Endothelial cell of umbilical vein (primary cell): ENCODE measurements around the gene CDK4. TPM values are rescaled to one million over a fixed set of nuclear protein-coding genes. Genes with fewer than 3 reads are reported as not detected.

Experiments used
- BruUV-seq: library from RNA; stranded (reverse); fragments of 400-500 nt; replicated peaks from 2 replicates; lab custom pipeline; 2021; lab: Mats Ljungman, UMichigan
- CTCF ChIA-PET: fragments of 300-600, 350-600 bp; sonication (Branson Sonifier 250); formaldehyde crosslinking; loops from one replicate; lab custom pipeline; 2021; ENCODE audit warnings: antibody characterized with exemption, inconsistent platforms; lab: Charles Lee
- POLR2A ChIA-PET: fragments of 300-600, 350-600 bp; sonication (Branson Sonifier 250); formaldehyde crosslinking; loops from one replicate; lab custom pipeline; 2021; ENCODE audit warnings: antibody characterized with exemption, inconsistent platforms; lab: Charles Lee
- DNase-seq: peaks from one replicate; pipeline ENCODE4 v3.0.0-alpha.2; 2011; ENCODE audit warnings: low read depth, low spot score
- FAIRE-seq: peaks from 2 replicates; lab custom pipeline; 2011; peaks lifted over from hg19 to GRCh38; lab: Jason Lieb, UNC
- H2AFZ ChIP-seq: 2 replicates; pipeline ENCODE4 v1.6.0; 2012; ENCODE audit warnings: low read depth, low read length, control low read depth, inconsistent platforms
- H3K27ac ChIP-seq: 2 replicates; pipeline ENCODE4 v1.5.1; 2011; ENCODE audit warnings: low read depth, mild to moderate bottlenecking, control low read depth, low read length, moderate library complexity; ENCODE audit not compliant: insufficient read depth
- H3K27me3 ChIP-seq, 2 experiments: 2 replicates each; pipeline versions ENCODE4 v1.6.0 to v1.6.1; 2011; ENCODE audit warnings: low read length in 2 of 2, mixed read lengths in 1 of 2; ENCODE audit not compliant: control insufficient read depth in 2 of 2, insufficient read depth in 2 of 2
- H3K36me3 ChIP-seq, 2 experiments: 2 replicates in 1 of 2; 3 replicates in 1 of 2; pipeline ENCODE4 v1.5.1; 2011; ENCODE audit warnings: low read length in 2 of 2, mild to moderate bottlenecking in 1 of 2, moderate library complexity in 1 of 2; ENCODE audit not compliant: control insufficient read depth in 2 of 2, insufficient read depth in 2 of 2; ENCODE audit errors: extremely low read depth in 1 of 2
- H3K4me1 ChIP-seq: 3 replicates; pipeline ENCODE4 v1.5.1; 2011; ENCODE audit warnings: mild to moderate bottlenecking, low read length; ENCODE audit not compliant: control insufficient read depth, insufficient read depth; ENCODE audit errors: extremely low read depth
- H3K4me2 ChIP-seq: 2 replicates; pipeline ENCODE4 v1.6.1; 2011; ENCODE audit warnings: low read length, control low read depth, mixed read lengths; ENCODE audit not compliant: insufficient read depth
- H3K4me3 ChIP-seq, 3 experiments: fragments of 200-600 bp in 1 of 3; sonication (generic), shearing (Covaris generic) in 1 of 3; replicated peaks in 1 of 3; 2 replicates each; pipeline ENCODE4 v1.5.1; 2011 to 2016; ENCODE audit warnings: control low read depth in 3 of 3, low read length in 3 of 3, mild to moderate bottlenecking in 2 of 3, inconsistent platforms in 1 of 3, low read depth in 1 of 3, moderate library complexity in 1 of 3; ENCODE audit not compliant: insufficient read depth in 1 of 3
- H3K79me2 ChIP-seq: 2 replicates; pipeline ENCODE4 v1.6.0; 2012; ENCODE audit warnings: low read length, inconsistent platforms; ENCODE audit not compliant: control insufficient read depth, insufficient read depth
- H3K9ac ChIP-seq: replicated peaks from 2 replicates; pipeline ENCODE3; 2011; ENCODE audit warnings: low read length, control low read depth; ENCODE audit not compliant: insufficient read depth; ENCODE audit errors: extremely low read depth
- H3K9me1 ChIP-seq: replicated peaks from 3 replicates; pipeline ENCODE4 v1.6.0; 2011; ENCODE audit warnings: mild to moderate bottlenecking, low read length; ENCODE audit not compliant: control insufficient read depth, insufficient read depth; ENCODE audit errors: extremely low read depth
- H3K9me3 ChIP-seq: replicated peaks from 2 replicates; pipeline ENCODE4 v1.5.1; 2012; ENCODE audit warnings: low read length, inconsistent platforms; ENCODE audit not compliant: control insufficient read depth, insufficient read depth
- H4K20me1 ChIP-seq: replicated peaks from 2 replicates; pipeline ENCODE3; 2011; ENCODE audit warnings: mild to moderate bottlenecking, low read length; ENCODE audit not compliant: control insufficient read depth, insufficient read depth; ENCODE audit errors: extremely low read depth
- FOS ChIP-seq: IDR thresholded peaks from 2 replicates; pipeline ENCODE4 v1.6.1; 2011; ENCODE audit warnings: mild to moderate bottlenecking, low read length, moderate library complexity, borderline replicate concordance; ENCODE audit not compliant: insufficient read depth
- GATA2 ChIP-seq: IDR thresholded peaks from 2 replicates; pipeline ENCODE4 v1.7.0; 2011; ENCODE audit warnings: low read depth, mild to moderate bottlenecking, moderate library complexity, mixed read lengths, low read length; ENCODE audit not compliant: insufficient read length, insufficient read depth
- JUN ChIP-seq: IDR thresholded peaks from 2 replicates; pipeline ENCODE4 v1.6.1; 2011; ENCODE audit warnings: borderline replicate concordance, low read depth; ENCODE audit not compliant: insufficient read length, insufficient read depth
- POLR2A ChIP-seq: IDR thresholded peaks from 2 replicates; pipeline ENCODE4 v1.6.1; 2012; ENCODE audit warnings: low read depth, mild to moderate bottlenecking, control low read depth, low read length
- POLR2AphosphoS5 ChIP-seq: IDR thresholded peaks from 2 replicates; pipeline ENCODE4 v1.6.1; 2012; ENCODE audit warnings: low read depth, mild to moderate bottlenecking, control low read depth, low read length, moderate library complexity; ENCODE audit not compliant: insufficient read depth
- dilution Hi-C: fragments of 300-500 bp; cut with MboI; formaldehyde crosslinking; loops from one replicate; pipeline ENCODE4 v1.15.0; 2019; ENCODE audit warnings: low sequenced_read_pairs; ENCODE audit not compliant: extremely low pct_ligation_motif_present
- intact Hi-C: fragments of 100-400 bp; cut with micrococcal nuclease; formaldehyde crosslinking; loops from one replicate; pipeline ENCODE4 v1.10.0; 2022
- polyA plus RNA-seq, 4 experiments: library from polyadenylated mRNA; depleted of rRNA in 3 of 4; stranded (reverse) in 3 of 4; unstranded in 1 of 4; fragments of >200 nt; gene quantifications; 2 replicates each; pipeline versions ENCODE4 v1.2.1 to v1.2.3, GENCODE V29; 2011 to 2012; ENCODE audit warnings: missing spikeins in 1 of 4
- total RNA-seq: library from RNA; stranded (reverse); gene quantifications from 2 replicates; pipeline ENCODE4 v1.2.3, GENCODE V29; 2021
- TF ChIP-seq, protein P1 (sequence below): IDR thresholded peaks from 2 replicates; pipeline ENCODE4 v1.6.1; 2011; ENCODE audit not compliant: insufficient read depth, insufficient read length
- TF ChIP-seq, protein P2 (sequence below), 2 donors: IDR thresholded peaks; 1 replicate in 1 of 2; 2 replicates in 1 of 2; pipeline ENCODE4 v1.5.1; 2011; ENCODE audit warnings: low read length in 2 of 2, mild to moderate bottlenecking in 2 of 2, moderate library complexity in 2 of 2, control low read depth in 1 of 2, inconsistent platforms in 1 of 2, low read depth in 1 of 2; ENCODE audit not compliant: insufficient read depth in 1 of 2; ENCODE audit errors: extremely low read depth in 1 of 2

Gene CDK4
- total and polyA plus RNA-seq, 2 donors (not counting 3 experiments of a cell fraction or from before 2014, with no cell fraction given), result 171 to 332 TPM

DNA sequence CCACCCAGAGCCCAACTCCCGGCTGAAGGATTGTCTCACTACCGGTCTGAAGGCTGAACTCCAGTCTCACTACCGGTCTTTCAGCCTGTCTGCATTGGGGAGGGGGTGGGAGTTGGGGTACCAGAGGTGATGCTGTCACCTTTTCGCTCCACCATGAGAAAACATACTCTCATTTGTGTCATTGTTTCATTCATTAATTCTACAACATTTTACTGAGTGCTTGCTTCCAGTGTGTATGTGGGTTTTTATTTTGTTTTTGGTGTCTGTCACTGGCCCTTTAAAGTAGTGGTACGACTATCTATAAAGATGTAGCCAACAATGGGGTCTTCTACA lies 524 bp upstream of the CDK4 start:
- H4K20me1 ChIP-seq, result no peaks in the 10 kb centered on the region
- peak overlapping the region; percentile 53 for H3K4me2 ChIP-seq
- H3K9ac ChIP-seq, result no peak overlapping the region
- peaks cover 17% of the 10 kb centered on the region for H3K4me1 ChIP-seq
- H3K9me1 ChIP-seq, result no peaks in the 10 kb centered on the region
- no TSS peak for BruUV-seq
- H3K9me3 ChIP-seq, result no peaks in the 10 kb centered on the region
- H3K27ac ChIP-seq, result no peak overlapping the region
- ChIA-PET POLR2A (no interaction called here), CTCF (interaction anchor here (0.8 to 1.2 kb wide), 2 partner anchors 12 to 26 kb away, joined by 3 to 5 read pairs; no protein-coding TSS in a partner anchor)
- peaks cover 22 to 28% of the 10 kb centered on the region in 2 experiments for H3K27me3 ChIP-seq
- peaks cover 19% of the 10 kb centered on the region for H3K79me2 ChIP-seq
- FAIRE-seq (no peak), DNase-seq (no peak)
- dilution Hi-C loops (no loop called here), intact Hi-C loops (loop anchor here (1.0 kb wide), 2 partner anchors 20 to 26 kb away; partner anchors contain the start of genes EEF1AKMT3 and METTL1)
- TF ChIP-seq POLR2AphosphoS5 (no peak), POLR2A (peak; percentile 12)
- TF ChIP-seq, protein P1, sequence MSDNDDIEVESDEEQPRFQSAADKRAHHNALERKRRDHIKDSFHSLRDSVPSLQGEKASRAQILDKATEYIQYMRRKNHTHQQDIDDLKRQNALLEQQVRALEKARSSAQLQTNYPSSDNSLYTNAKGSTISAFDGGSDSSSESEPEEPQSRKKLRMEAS, result no peak
- peak overlapping the region; percentile 19 for H2AFZ ChIP-seq
- H3K4me3 ChIP-seq, result peak overlapping the region in 2 of 3 experiments; percentile 3 to 25
- peaks cover 4 to 19% of the 10 kb centered on the region in 2 experiments for H3K36me3 ChIP-seq

DNA sequence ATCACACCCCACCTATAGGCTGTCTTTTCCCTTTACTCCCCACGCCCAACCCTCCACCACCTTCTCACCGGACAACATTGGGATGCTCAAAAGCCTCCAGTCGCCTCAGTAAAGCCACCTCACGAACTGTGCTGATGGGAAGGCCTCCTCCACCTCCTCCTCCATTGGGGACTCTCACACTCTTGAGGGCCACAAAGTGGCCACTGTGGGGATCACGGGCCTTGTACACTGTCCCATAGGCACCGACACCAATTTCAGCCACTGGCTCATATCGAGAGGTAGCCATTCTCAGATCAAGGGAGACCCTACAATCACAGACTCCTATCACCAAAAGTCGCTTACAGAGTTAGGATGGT lies 700 bp downstream of the CDK4 start:
- peaks cover 4 to 22% of the 10 kb centered on the region in 2 experiments for H3K36me3 ChIP-seq
- H3K79me2 ChIP-seq, result peaks cover 19% of the 10 kb centered on the region
- CTCF ChIA-PET, result interaction anchor here (1.2 kb wide), 1 partner anchor 25 kb away, joined by 5 read pairs; no protein-coding TSS in a partner anchor
- DNase-seq (no peak), FAIRE-seq (peak; percentile 26)
- H3K9me3 ChIP-seq, result no peaks in the 10 kb centered on the region
- peak overlapping the region; percentile 19 to 78 (median 61) for H3K4me3 ChIP-seq
- POLR2A ChIA-PET, result no interaction called here
- no peaks in the 10 kb centered on the region for H4K20me1 ChIP-seq
- H3K4me1 ChIP-seq, result peaks cover 17% of the 10 kb centered on the region
- peaks cover 17 to 23% of the 10 kb centered on the region in 2 experiments for H3K27me3 ChIP-seq
- peak overlapping the region; percentile 68 for H3K27ac ChIP-seq
- dilution Hi-C loops (no loop called here), intact Hi-C loops (no loop called here)
- peak overlapping the region; percentile 86 for H3K4me2 ChIP-seq
- no peaks in the 10 kb centered on the region for H3K9me1 ChIP-seq
- H3K9ac ChIP-seq, result peak overlapping the region; percentile 88
- peak overlapping the region; percentile 29 for H2AFZ ChIP-seq
- no TSS peak for BruUV-seq
- TF ChIP-seq GATA2, result no peak
- TF ChIP-seq POLR2AphosphoS5, result no peak
- TF ChIP-seq JUN, result no peak
- no peak for TF ChIP-seq FOS
- TF ChIP-seq, protein P2, sequence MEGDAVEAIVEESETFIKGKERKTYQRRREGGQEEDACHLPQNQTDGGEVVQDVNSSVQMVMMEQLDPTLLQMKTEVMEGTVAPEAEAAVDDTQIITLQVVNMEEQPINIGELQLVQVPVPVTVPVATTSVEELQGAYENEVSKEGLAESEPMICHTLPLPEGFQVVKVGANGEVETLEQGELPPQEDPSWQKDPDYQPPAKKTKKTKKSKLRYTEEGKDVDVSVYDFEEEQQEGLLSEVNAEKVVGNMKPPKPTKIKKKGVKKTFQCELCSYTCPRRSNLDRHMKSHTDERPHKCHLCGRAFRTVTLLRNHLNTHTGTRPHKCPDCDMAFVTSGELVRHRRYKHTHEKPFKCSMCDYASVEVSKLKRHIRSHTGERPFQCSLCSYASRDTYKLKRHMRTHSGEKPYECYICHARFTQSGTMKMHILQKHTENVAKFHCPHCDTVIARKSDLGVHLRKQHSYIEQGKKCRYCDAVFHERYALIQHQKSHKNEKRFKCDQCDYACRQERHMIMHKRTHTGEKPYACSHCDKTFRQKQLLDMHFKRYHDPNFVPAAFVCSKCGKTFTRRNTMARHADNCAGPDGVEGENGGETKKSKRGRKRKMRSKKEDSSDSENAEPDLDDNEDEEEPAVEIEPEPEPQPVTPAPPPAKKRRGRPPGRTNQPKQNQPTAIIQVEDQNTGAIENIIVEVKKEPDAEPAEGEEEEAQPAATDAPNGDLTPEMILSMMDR (IDR thresholded peaks at IDR 0.05; ENCODE audit: extremely low read depth in 1 of 2, insufficient read depth in 1 of 2, low read depth in 1 of 2, low read length in 2 of 2), result no peak
